ENCODE data around the gene TNPO1.

DNA sequence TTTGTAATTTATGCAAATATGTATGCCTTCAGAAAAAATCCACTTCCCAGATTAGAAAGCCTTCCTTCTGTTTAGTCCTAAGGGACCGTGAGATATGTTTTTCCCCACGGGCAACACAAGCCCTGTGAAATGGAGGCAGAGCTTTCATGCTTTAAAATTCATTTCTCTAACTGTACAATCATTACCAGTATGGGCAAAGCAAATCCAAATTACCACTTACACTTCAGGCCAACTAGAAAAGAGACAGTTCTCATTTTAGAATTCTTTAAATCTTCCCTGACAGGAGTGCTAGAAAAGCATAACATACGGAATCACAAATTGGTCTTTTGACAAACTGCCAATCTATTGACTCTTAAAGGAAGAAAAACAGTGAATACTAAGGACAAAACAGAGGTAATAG is 20.5 kb upstream of the TNPO1 start:
- TF ChIP-seq, protein P1, sequence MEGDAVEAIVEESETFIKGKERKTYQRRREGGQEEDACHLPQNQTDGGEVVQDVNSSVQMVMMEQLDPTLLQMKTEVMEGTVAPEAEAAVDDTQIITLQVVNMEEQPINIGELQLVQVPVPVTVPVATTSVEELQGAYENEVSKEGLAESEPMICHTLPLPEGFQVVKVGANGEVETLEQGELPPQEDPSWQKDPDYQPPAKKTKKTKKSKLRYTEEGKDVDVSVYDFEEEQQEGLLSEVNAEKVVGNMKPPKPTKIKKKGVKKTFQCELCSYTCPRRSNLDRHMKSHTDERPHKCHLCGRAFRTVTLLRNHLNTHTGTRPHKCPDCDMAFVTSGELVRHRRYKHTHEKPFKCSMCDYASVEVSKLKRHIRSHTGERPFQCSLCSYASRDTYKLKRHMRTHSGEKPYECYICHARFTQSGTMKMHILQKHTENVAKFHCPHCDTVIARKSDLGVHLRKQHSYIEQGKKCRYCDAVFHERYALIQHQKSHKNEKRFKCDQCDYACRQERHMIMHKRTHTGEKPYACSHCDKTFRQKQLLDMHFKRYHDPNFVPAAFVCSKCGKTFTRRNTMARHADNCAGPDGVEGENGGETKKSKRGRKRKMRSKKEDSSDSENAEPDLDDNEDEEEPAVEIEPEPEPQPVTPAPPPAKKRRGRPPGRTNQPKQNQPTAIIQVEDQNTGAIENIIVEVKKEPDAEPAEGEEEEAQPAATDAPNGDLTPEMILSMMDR (IDR thresholded peaks at IDR 0.05), result no peak
- TF ChIP-seq POLR2A (IDR thresholded peaks at IDR 0.05), result no peak
